T-helper 22 cell (primary cell): ENCODE results near the gene CACNA1S.

ENCODE experiments used
- DNase-seq: peaks from one replicate; pipeline ENCODE4 v3.0.0-alpha.2; 2020; ENCODE audit warnings: low read depth

Gene CACNA1S

GRCh38 chr1:201013031-201013485, 99.2 kb downstream of the CACNA1S start:
- no peak for DNase-seq

- DNase-seq: no peak
Measured at GRCh38 chr1:201011616-201012015, 100.6 kb downstream of the CACNA1S start.

GRCh38 chr1:201009962-201010645, 102.1 kb downstream of the CACNA1S start:
- no peak for DNase-seq

- no peak for DNase-seq
Measured at GRCh38 chr1:201008666-201009360, 103.4 kb downstream of the CACNA1S start.

GRCh38 chr1:201007481-201007880, 104.7 kb downstream of the CACNA1S start:
- no peak for DNase-seq

GRCh38 chr1:201006450-201006849, 105.8 kb downstream of the CACNA1S start:
- no peak for DNase-seq

DNA sequence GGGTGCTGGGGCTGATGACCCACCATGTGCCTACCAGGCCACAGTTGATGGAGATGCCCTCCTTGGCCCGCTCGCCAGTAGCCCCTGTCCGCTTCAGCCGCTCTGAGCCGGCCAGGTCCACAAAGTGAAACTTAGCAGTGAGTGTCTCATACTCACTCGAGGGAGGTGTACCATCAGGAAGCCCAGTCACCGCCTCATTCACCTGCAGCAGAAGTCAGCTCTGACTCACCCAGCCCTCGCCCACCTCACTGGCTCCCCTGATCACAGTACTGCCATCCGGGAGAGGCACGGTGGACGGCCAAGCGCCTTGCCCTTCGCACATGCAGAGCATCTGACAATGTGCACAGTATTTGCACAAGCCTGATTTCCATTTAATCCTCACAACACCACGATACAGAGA, 107.5 kb downstream of the CACNA1S start:
- DNase-seq: no peak

DNA sequence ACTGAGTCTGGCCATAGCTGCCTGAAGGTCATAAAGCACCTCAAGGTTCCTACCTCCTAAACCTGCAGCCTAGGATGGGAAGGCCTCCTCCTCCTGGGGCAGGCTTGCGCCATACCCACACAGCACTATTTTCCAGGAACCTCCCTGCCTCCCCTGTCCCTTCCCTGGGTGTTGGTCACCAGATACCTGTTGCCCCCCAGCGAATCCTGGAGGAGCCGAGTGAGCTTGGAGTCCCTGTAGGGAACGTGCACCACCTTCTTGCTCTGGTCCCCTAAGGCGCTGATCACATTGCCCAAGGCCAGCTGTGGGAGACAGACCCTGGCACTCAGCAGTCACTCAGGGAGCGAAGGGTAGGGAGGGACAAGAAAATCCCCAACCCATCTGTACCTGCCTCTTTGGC, 108.1 kb downstream of the CACNA1S start:
- DNase-seq: no peak

GRCh38 chr1:201002510-201002909, 109.7 kb downstream of the CACNA1S start:
- DNase-seq: no peak

GRCh38 chr1:201001962-201002361, 110.3 kb downstream of the CACNA1S start:
- no peak for DNase-seq

DNA sequence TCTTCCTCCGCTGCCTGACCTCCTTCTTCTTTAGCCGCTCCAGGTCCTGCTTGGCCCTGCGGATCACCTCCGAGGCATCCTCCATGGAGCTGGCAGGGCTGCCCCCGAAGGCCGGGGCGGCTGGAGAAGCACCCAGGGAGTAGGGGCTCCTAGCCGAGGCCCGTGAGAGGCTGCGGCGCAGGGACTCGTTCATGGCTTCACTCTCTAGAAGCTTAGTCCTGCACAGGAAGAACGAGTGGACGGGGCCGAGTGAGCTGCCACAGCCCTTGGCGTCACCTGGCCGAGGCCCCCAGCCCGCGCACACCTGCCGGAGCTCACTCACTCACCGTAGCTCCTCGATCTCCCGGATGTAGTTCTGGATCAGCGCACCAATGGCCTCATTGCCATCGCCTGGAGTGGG, 111.8 kb downstream of the CACNA1S start:
- no peak for DNase-seq

GRCh38 chr1:200999667-201000066, 112.6 kb downstream of the CACNA1S start:
- DNase-seq: no peak

GRCh38 chr1:200998323-200998722, 113.9 kb downstream of the CACNA1S start:
- DNase-seq: no peak

DNA sequence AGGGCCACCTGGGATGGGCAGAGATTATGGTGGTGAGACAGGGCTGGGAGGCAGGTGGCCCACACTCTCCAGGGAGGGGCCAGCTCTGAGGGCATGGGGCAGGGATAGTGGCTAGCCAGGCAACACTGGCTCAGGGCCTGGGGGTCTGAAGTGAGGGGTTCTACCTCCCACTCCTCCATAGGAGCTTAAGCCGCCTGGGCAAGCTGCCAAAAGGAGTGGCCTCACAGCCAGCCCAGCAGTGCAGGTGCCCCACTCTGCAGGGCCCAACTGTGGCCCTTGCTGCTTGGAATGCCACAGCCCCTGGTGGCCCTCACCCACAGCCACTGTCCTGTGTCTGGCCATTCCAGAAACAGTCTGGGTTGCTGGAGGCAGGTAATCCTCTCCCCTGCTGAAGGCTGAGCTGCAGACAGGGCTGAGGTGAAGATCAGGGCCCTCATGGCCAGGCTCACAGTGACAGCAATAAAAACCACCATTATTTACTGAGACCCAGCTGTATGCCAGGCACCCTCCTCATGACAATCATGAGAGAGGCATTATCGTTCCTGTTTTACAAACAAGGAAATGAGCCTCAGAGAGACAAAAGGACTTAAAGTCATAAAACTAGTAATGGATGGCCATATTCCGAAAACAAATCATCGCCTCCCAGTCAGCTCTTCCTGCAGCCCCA, 119.7 kb downstream of the CACNA1S start:
- no peak for DNase-seq

- no peak for DNase-seq
Measured at GRCh38 chr1:200991097-200991614, 121.1 kb downstream of the CACNA1S start.

DNA sequence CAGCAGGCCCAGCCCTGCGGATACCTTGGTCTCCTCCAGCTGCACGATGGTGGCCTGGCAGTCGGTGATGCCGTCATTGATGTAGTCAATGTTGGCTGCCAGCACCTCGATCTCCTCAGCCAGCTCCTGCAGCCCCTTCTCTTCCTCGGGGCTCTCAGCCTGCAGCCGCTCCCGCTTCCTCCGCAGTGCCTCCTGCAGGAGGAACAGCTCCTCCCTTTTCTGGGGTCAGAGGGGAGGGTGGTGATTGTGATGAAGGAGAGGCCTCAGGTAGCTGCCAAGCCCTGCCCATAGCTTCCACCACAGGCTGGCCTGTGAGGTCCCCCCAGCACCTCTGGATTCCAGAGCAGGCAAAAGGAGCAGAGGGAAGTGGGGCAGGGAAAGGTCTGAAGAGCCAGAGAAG, 122.1 kb downstream of the CACNA1S start:
- DNase-seq: no peak
